NCI-H460 (cell line): Measurements from ENCODE around the gene UBXN10. TPM values are rescaled to one million over a fixed set of nuclear protein-coding genes. Genes with fewer than 3 reads are reported as not detected.
A peak's percentile ranks its signal among the peaks of the same experiment; 100 is the strongest.

Experiments
- DNase-seq: peaks from one replicate; pipeline ENCODE4 v3.0.0-alpha.2; 2016; ENCODE audit warnings: low read depth; ENCODE audit errors: extremely low read depth
- total RNA-seq: library from RNA; depleted of rRNA; stranded (reverse); fragments of >200 nt; shearing (Covaris generic); gene quantifications from 2 replicates; pipeline ENCODE4 v1.2.3, GENCODE V29; 2014

The UBXN10 gene
- total RNA-seq, 1 experiment from 2014 or later = not detected

DNA sequence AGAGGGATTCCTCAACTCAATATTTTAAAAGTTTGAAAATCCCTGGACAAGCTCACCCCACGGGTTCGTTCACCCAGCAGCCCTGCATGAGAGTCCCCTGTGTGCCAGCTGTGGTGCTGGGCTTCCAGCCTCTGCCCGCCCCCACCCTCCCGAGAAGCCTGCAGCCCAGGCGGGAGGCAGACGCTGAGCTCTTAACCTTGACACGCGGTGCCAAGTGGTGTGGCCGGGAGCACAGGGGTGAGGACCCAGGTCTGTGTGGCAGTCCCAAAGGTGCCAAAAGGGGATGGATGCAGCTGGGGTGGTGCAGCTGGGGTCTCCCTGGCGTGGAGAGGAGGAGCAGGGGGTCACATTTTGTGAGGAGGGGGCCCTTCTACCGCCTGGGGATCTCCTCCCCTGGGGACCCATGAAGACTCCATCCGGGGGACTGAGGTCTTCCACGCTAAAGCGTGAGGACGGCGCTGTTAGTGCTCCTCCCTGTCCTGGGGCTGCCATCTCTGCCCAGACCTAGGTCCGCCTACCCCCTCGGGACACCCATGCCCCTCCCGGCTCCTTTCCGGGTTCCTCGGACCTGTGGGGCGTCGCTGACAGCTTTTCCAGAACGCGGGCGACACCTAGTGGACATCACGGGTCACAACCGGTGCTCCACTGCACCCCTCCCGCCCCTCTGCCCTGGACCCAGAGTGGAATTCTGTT lies 33.8 kb upstream of the UBXN10 start:
- peak; percentile 59 for DNase-seq

DNA sequence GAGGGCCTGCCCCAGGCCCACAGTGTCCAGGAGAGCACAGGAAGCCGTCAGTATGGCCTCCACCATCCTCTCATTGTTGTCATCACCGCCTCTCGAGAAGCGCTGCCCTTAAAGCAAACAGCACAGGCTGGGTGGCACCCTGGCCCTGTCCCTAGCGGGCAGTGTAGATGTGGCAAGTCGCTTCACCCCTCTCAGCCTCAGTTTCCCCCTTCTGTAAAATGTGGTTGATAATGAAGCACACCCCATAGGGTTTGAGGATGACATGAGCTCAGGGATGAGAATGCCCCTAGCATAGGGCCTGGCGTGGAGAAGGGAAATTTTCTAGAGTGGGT lies 33.3 kb upstream of the UBXN10 start:
- no peak for DNase-seq

DNA sequence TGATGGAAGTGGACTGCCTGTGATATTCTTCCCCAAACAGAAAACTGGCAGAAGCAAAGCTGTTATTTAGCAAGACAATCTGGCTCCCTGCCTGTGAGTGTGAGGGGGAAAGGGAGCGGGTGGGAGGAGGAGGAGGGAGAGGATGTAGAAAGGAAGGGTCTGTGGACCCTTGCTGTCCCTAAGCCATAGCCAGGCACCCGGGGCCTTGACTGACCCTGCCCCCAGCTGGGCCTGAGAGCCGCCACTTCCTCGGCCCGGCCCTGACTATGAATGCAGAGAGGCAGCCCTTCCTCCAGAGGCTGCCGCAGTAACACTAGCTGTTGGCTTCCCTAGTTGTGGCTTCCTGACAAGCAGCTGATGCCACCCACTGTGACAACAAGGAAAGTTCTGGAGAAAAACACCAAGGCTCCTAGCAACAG lies 32.9 kb upstream of the UBXN10 start:
- no peak for DNase-seq

GRCh38 chr1:20154301-20154831 lies 31.5 kb upstream of the UBXN10 start:
- DNase-seq = no peak

- DNase-seq = no peak
Measured at GRCh38 chr1:20158358-20159070, 27.4 kb upstream of the UBXN10 start.

DNA sequence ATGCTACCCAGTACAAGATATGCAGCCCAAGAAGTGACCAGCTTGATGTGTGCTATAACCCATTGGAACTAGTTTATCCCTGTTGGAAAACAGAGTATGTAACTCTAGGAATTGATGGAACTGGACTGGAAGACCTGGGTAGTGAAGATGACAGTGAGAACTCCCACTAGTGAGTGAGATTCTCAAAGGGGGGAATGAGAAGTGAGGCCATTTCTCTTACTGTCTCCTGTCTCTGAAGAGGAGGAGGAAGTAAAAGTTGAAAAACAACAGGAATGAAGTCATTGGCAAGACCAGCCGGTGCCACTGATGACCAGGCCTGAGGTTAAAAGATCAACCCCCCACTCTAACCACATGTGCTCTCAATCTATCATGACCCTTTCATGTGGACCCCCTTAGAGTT lies 25.9 kb upstream of the UBXN10 start:
- DNase-seq = no peak

DNA sequence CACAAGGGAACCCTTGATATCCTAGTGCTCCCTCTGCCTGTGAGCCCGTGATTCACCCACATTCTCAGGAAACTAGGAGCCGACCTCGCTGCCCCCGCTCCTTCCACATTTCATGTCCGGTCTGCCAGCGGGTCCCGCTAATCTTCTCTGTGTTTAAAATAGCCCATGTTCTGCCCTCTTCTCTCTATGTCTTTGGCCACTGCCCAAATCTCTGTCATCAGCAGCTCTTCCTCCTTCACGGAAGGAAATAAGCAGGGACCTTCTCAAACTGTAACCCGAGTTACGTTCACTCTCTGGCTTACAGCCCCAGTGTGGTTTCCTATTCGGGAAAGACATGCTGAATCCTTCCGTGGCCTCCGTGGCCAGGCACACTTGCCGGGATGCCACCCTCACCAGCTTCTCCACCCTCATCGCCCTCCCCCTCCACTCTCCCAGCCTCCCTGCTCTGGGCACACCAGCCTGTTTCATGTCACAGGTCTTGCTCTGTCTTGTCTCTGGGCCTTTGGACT lies 21.1 kb upstream of the UBXN10 start:
- DNase-seq = no peak

GRCh38 chr1:20165522-20165951 lies 20.4 kb upstream of the UBXN10 start:
- no peak for DNase-seq

DNA sequence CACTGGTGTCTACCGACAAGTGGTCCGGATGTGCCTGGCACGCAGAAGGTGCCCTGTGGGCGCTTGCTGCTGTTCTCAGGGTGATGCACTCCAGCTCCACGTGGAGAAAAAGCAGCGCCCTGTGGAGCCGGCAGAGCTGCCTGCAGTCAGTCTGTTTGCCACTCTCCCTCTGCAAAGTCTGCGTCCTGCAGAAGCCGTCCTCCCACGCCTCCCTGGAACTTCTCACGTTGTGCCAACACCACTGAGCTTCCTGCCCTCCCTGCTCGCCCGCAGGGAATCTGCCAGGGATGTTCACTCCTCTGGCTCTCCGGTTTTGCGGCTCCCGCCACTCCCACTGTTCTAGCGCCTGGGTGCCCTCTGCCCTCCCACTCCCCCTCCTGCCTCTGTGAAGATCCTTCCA lies 19.8 kb upstream of the UBXN10 start:
- no peak for DNase-seq

- no peak for DNase-seq
Measured at GRCh38 chr1:20167126-20167525, 18.8 kb upstream of the UBXN10 start.

DNA sequence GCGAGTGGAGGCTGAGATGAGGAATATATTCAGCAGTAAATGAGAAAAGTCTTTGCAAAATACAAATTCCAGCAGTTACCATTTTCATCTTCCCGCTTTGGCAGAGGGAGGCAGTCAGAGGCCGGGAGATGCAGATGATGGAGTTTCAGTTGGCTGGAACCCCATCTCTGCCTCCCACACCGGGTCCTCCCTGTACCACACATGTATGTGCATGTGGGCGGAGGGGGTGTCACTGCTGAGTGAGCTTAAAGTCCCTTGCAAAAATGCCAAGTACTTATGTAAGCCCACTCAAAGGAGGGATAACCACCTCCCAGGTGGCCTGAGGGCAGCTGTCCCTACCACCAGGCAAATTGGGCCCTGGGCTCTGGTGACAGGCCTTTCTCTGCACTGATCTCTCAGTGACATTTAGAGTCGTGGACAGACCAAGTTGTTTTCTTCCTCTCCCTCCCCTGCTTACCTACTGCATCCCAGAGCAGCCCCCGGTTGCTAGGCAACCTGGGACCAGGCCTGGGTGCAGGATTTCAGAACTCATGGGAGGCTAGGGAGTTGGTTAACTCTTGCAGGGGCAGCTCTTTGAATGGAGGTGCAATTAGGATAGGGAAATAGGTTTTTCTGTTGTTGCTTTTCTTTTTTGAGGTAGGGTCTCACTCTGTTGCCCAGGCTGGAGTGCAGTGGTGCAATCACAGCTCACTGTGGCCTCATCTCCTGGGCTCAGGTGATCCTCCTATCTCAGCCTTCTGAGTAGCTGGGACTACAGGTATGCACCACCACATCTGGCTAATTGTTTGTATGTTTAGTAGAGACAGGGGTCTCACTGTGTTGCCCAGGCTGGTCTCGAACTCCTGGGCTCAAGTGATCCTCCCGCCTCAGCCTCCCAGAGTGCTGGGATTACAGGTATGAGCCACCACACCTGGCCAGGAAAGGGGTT lies 17.1 kb upstream of the UBXN10 start:
- DNase-seq = no peak

DNA sequence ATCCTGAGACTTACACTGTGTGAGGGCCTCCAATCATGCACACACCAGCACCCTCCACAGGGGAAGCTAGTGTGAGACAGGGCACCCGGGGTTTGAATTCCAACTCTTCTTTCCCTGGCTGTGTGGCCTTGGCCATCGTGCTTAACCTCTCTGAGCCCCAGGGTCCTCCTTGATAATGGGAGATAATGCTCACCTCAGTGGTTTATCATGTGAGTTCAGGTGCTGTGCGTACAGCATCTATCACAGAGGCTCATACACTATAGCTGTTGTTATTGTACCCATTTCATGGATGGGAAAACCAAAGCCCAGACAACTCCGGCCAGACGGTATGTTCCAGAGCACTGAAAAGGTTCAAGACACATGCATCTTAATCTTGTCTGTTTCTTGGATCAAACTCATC lies 16.0 kb upstream of the UBXN10 start:
- DNase-seq = no peak

GRCh38 chr1:20172033-20172590 lies 13.8 kb upstream of the UBXN10 start:
- no peak for DNase-seq

- DNase-seq = no peak
Measured at GRCh38 chr1:20174937-20175666, 10.8 kb upstream of the UBXN10 start.

DNA sequence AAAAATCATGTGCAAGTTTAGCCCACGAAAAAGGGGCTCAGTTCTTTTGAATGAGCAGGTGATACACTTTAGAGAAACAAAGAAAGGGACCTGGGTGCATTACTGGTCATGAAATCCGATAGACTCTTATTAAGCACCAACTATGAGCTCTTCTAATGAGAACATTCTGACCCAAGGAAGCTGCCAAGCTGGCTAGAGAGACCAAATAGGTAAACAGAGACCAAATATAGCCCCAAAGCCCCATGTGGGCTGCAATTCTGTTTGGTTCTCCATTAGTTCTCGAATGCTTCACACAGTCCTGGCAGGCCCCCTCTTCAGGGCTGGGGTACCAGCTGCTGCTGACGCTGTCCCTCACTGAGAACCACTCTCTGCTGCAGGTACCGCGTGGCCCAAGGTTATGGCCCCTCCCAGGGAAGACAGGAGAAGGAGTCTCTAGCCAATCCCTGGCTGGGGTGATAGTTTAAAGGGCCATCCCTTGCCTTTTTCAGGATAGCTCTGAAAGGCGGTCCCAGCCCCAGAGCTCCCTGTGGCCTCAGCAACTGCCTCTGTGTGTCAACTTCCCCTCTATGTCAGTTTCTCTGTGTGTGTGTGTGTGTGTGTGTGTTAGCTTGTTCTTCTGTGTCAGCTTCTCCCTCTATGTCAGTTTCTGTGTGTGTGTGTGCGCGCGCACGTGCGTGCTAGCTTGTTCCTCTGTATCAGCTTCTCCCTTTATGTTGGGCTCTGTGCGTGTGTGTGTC lies 7.1 kb upstream of the UBXN10 start:
- DNase-seq = no peak

GRCh38 chr1:20179371-20180128 lies 6.3 kb upstream of the UBXN10 start:
- DNase-seq = no peak

- no peak for DNase-seq
Measured at GRCh38 chr1:20180129-20180843, 5.6 kb upstream of the UBXN10 start.

DNA sequence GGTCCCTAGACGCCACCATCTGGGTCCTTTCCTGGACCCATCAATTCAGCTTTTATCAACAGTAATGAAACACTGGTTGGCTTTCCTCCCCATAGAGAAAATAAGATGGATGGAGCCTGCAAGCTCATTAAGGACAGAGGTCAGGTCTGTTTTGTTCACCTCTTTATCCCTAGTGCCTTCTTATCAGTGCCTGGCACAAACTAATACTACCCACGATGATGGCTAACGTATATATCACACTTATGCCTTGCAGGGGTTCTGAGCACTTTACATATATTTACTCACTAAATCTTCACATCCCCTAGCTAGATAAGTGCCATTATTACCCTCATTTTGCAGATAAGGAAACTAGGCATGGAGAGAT lies 5.1 kb upstream of the UBXN10 start:
- DNase-seq = no peak
